ENCODE data around the gene SLX4IP.

SLX4IP gene

DNA sequence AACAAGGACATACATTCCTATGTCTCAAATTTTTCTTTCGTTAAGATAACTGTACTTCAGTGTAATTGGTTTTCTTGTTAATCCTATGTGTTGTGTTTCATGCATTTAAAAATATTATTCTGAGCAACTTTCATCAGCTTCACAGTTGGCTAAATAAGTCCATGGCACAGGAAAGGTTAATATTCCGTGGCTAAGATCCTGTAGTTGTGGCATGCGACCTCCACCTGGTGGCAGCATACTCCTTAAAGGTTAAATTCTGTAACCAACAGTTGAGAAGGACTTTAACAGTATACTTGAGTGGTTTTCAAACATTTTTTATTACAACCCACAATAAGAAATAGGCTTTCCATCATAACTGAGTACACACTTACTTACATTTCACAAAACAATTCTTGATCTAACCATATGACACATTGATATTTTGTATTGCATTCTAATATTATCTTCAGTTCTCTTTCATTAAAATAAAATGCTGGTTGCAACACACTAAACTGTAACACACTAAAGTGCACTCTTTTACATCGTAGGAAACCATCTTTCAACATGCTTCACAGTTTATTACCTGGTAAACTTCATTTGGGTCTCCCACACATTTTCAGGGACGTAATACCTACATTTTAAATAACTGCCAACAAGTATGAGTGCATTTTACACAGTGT, 118.3 kb downstream of the SLX4IP start:
- no peak for DNase-seq

DNA sequence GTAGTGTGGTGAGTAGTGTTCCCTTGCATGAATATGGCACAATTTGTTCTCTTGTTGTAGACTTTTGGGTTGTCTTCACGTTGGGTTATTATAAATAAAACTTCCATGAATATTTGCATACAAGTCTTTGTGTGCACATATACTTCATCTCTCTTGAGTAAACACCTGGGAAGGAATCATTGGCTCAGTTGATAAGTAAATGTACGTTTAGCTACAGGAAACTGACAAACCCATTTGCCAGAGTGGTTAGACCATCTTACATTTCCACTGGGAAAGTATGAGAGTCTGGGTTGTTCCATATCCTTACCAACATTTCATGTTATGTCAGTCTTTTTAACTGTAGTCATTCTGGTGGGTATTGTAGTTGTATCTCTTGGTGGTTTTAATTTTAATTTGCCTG, 119.2 kb downstream of the SLX4IP start:
- DNase-seq = no peak

DNA sequence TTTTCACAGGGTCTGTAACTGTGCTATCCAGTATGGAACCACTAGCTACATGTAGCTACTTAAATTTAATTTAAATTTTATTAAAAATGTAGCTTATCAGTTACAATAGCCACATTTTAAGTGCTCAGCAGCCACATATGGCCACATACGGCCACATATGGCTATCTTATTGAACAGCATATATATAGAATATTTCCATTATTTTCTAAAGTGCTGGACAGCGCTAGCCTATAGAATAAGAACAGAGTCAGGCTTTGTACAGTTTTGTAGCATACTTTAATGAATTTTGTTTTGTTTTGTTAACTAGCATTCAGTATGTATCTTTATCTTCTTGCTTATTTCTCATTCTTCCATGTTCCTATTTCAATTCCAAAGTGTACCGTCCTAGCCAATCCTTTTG, 120.3 kb downstream of the SLX4IP start:
- no peak for DNase-seq

DNA sequence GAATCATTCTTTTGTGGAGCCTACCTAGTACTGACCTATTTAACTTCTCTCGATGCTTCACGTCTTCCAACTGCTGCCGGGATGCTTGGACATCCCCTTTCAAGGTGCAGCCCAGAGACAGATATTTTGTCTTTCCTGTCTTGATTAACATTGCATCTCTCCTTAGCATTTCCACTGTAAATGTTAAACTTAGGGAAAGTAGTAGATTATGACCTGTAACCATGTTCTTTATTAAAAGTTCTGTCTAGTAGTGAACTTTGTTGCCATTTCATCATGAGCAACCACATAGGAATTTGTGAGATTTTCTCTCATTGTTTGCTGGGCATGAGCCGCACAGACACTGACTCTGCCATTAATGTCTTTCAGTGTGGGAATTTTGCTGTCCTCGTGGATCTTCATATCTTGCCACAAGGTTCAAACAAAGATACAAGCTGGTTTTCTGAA, 120.8 kb downstream of the SLX4IP start:
- no peak for DNase-seq

DNA sequence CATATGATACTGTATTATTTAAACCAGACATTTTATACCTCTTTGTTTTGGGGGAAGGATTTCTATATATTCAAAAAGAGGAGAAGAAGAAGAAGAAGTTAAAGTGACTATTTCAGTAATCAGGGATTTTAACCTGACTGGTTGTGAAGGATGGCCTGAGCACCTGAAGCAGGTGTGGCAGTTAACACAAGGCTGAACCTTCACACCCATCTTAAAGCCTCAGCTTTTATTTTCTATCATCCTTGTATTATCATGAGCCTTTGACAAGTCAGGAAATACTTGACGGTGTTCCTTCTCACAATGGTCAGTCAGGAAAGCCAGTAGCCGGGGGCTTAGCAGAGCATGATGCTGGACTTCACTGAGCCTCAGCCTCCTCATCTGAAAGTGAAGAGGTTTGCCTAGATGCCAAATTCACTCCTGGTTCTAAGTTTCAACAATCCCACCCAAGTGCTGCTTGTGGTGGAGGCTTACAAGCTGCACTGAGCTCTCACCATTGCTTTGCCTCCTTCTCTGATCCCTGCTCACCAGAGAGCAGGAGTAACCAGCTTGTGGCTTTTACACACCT, 121.5 kb downstream of the SLX4IP start:
- no peak for DNase-seq

DNA sequence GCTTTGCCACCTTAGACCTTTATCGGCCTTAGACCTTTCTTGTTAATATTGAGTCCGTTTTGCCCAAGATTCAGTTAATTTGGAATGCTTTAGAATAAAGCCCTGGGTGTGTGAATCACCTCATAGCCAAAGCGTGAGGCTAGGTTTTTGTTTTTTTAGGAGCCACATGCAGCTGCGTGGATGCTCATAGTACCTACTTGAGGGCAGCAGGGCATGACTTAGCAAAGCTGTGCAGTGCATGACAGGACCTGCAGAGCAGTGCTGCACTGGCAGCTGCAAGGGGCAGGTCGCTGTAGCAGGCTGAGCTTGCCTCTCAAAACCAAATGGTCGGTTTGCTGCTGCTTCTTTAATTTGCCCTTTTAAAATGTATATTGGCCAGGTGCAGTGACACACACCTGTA, 122.6 kb downstream of the SLX4IP start:
- no peak for DNase-seq

DNA sequence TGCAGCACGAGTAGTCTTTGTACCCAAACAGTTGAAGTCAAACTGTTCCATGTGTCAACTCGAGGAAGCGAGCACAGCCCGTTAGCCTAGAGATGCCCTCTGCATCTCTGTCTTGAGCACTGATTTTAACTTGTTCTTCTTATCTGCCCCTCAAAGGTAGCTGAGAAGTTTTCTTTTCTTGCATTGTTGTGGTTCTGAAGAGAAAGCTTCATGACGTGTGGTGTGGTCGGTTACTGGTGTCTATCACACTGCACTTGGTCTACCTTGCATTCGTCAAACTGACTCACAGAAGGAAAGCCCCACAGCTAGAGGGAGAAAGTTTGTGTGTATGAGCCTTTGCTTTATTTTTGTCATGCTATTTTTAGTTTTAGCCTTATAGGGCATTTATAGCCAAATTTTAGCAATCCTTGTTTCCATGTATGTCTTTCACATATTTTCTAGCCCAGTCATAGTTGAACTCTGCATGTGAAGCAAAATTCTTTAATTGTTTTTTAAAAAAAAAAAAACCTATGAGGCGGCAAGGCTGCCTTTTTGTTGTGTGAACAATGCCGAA, 123.6 kb downstream of the SLX4IP start:
- no peak for DNase-seq

DNA sequence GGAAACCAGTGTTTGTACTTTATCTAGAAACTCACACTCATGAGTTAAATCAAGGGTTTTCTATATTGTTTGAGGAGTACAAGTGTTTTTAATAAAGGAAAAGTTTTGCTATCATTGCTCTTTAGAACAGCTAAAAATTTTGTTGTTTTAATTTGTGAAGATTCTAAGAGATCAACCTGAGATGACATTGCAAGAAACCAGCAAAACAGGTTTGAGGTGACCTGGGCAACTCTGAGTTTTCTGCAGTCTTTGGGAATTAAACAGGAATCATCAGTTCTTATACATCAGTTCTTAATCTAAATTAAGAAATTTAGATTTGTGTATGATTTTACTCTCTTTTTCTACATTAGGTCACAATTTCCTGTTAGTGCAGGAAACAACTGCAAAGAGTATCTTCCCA, 124.2 kb downstream of the SLX4IP start:
- DNase-seq = no peak

DNA sequence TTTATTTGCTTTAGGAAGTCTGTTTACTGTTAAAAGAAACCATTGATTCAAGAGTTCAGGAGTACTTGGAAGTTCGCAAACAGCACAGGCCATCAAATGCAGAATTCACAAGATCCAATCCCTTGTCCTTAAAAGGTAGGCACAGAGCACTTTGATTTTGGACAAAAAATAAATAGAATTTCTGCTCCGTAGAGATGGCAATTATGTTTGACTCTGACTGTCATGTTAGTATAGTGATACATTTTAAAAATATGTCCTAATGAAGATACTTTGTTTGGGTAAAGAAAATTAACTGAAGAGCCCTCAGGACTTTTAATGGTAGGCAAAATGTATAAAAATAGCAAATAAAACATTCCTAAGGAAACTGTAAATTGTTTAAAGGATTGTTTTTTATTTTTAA, 125.6 kb downstream of the SLX4IP start:
- DNase-seq = no peak

DNA sequence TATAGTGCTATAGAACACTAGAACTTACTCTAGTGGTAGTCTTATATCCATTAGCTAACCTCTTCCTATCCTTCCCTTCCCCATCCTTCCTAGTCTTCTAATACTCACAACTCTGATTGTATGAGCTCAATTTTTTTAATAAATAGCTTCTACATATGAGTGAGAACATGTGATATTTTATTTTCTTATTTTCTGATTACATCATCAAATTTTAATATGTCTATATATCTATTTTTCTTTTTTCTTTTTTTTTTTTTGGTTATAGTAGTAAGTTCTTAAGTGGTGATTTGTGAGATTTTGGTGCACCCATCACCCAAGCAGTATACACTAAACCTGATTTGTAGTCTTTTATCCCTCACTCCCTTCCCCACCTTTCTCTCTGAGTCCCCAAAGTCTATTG, 126.2 kb downstream of the SLX4IP start:
- DNase-seq = no peak

DNA sequence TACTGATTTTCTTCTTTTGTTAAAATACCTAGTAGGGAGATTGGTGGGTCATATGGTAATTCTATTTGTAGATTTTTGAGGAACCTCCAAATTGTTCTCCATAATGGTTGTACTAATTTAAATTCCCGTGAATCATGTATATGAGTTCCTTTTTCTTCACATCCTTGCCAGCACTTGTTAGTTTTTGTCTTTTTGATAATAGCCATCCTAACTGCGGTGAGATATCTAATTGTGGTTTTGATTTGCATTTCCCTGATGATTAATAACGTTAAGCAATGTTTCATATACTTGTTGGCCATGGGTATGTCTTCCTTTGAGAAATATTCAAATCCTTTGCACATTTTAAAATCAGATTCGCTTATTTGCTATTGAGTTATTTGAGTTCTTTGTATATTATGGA, 127.8 kb downstream of the SLX4IP start:
- no peak for DNase-seq

DNA sequence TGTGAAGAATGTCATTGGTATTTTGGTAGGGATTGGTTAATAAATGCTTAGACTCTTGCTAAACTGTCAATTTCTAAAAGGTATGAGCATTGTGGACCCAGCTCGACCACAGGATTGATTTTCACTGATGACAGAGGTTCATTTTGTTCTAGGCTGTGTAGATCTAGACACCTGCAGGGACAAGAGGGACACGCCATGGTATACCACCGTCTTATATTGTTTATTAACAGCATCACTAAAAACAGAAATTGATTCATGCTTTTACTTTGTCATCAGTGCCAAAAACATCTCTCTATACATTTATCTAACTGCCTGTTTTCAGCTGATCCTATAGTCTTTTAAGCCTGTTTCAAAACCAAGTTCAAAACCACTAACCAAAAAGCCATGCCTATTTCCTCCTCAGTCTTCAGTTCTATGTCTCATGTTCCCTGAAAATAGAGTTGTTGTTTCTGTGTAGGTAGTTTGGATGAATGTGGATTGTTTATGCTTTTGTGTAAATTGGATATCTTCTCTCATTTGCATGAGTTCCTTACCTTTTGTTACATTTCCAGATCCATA, 128.9 kb downstream of the SLX4IP start:
- no peak for DNase-seq

DNA sequence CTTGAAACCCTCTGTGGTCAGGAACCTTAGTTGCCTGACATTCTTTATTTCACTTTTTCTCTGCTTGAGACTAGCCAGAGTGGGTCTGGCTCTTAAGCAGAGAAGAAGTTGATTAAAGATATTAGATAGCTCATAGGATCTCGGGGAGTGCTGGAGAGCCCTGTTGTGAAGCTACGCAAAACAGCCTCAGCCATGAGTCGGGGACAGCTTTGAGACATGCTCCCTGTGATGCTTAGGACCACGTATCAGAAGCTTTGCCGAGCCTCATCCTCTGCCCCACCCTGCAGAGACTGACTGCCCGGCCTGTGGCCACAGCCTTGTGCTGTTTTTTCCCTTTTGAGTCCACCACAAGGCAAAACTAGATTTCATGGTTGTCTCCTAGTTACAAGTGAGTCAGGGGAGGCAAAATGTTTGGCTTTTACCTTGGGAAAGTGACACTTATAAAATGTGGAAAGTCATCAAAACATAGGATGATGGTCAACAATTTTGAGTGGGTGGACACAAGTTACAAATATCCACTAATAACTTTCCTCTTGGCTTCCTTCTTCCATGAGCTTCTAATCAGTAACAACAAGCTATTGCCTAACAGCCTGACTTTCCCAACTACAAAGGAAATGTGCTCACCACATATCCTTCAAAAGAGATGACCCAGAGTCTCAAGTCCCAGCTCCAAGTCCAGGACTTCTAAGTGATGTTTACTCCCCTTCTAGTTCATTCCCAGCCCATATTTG, 130.3 kb downstream of the SLX4IP start:
- DNase-seq = no peak

DNA sequence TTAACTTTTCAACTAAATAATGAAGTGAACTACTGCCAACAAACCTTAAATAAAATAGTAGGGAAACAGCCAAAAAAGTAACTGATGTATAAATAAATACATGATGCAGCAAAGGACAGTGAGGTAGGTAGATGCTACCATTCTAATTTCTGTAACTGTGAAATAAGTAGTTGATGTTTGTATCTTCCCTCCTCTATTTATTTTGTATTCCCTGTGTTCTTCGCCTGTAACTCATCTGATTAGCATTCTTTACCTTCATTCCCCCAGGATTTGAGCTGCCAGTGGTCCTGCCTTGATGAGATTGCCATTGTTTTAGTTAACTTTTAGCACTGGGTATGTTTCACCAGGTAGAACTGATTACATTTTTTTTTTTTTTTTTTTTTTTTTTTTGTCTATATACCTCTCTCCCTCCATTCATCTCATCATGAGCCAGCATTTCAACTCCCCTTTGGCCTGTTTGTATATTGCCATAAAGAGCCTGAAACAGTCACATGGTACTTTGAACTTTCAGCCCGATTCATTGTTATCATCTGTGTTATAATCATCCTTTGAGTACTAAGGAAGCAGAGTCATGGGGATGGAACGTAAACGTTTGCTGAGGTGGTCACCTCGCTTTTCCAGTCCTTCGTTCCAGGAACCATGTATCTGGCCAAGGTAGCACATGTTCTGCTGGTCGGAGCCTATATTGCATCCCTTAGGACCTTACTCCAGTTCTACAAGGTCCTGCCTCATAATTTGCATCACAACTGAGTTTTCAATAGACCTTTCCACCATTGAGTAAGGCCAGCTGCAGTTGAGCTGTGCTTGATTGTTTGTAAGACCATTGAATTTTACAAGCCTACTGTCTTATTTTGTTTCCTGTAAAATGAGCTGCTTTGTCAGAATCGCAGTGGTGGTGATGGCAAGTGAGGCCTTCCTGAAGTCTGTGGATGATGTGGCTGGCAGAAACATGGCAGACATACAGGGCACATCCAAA, 131.1 kb downstream of the SLX4IP start:
- DNase-seq = no peak

DNA sequence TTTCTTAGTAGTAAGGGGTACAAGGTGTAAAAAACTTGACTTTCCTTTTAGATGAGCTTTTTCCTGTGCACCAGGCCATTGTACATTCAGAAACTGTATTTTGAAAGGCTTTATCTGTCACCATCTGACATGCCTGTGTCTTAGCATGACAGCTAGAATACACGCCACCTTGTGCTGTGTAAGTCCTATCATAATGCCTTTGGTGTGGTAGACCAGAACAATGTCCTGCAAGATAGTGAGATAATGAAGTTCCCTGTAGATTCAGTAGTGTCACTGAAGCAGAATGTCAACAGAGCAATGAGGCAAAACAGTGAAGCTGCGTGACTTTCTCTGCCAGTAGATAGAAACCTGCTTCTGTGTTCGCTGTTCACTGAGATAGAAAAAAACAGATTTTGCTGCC, 132.9 kb downstream of the SLX4IP start:
- DNase-seq = no peak

DNA sequence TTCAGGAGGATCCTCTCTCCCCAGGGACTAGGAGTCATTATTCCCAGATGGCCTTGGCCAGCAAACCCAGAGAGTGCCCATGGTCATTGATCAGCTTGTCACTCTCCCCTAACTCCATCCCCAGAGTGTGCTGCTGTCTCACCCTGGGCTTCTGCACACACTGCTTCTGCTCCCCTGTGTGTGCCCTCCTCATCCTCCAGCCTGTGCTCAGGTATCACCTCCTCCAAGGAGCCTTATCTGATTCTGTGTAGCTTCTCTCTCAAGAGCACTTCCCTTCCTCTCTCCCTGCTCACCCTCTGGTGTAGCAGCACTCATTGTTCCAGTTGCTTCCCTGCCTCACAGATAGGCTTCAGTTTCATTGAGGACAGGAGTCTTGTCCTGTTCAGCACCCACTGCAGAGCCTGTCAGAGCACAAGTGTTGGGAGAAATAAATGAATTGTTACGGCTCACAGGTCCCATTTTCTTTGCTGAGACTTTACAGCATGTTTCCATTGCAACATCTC, 136.3 kb downstream of the SLX4IP start:
- no peak for DNase-seq

DNA sequence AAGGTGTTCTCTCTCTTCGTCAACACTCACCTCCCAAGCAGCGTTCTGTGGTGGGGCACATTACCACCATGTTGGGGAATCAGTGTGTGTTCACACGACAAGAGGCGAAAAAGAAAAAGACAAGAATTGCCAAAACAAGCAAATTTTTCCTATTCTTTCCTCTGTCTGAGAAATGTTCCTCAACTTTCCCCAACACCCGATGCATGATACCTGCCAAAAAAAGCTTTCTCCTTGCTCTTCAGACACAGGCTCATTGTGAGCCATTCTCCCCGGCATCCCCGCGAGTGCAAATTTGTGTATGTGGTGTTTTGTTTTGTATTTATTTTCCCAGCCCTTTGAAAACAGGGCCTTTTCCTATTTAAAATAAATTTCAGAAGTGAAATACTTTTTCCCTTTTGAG, 137.7 kb downstream of the SLX4IP start:
- DNase-seq = no peak

DNA sequence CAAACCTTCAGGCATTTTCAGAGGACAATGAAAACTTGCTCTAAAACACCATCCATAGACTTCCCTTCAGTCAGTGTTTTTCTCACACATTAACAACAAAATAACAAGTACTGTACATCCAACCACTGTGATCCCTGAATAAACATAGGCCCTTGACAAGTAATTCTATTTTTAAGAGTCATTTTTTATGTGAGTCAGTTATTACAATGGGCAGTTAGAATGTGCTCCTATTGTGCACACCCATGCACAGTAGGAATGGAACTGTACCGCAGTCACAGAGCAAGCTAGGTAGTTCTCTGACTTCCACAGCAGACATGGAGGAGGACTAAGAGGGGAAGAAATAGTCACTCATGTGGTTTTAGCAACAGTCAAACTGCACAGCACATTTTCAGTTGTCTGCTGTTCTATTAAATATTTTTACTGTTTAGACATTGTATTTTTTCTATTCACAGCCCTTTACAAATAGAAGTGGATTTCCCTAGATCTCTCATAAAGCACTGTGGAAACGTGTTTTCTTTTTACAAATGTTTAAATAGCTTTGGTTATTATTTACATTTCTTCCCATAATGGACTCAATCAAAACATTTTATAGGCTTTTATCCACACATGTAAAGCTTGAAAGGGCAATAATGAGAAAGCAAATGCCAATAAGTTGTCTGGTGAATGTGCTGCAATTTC, 138.3 kb downstream of the SLX4IP start:
- DNase-seq = no peak

DNA sequence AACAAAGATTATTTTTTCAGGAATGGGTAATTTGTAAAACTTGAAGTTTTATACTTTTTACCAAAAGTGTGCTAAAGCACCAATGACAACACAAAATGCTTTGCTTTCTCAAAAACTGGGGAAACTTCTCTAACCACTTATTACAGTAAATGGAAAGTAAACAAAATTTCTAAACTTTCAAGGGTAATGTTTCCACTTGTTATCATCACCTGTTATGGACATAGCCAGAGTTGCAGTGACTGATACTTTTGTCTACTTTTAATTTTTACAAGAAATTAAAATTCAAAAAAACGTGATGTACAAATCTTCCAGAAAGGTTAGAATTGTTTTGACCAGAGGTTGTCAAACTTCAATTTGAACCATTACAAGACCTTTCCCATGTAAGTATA, 138.8 kb downstream of the SLX4IP start:
- DNase-seq = no peak

DNA sequence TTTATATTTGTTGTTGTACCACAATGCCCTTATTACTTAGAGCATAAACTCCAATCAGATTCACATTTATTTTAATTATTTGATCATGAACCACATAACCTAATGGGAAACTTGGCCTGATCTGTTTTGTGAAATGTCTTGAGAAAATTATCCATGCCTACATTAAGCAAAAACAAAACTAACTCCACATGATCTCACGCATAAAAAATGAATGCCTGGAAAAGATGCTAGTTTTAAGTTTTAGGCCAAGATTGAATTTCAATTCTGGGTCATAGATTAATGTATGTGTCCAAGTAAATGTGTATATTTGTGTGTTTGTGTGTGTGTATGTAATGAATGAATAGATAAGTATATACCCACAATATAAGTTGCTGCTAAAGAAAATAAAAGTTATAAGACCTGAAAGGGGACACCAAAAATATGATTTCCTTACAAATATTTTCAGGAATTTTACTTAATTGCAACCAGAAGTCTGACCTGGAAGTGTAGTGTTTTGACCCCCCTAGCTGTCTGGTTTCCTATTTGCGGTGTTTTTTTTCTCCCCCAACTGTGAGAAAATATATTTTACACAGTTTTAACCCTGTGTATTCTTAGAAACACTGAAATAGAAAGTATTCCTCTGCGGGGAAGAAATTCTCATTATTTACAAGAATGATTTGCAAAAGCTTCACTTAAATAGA, 141.4 kb downstream of the SLX4IP start:
- no peak for DNase-seq

DNA sequence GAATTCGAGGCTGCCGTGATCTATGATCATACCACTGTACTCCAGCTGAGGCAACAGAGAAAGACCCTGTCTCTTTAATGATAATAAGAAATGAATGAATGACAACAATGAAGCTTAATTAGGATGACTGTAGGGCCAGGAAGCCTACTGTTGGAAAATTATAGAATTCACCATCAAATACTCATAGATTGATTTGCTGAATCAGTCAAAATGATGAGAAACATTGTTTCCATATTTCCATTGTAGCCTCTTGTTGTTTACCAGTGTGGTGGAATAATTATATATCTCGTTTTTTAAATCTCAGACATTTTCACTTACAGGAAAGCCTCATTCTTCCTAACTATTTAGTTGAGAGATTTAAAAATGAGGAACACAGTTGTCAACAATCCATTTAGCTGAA, 142.5 kb downstream of the SLX4IP start:
- DNase-seq = no peak

All from CD4-positive, alpha-beta T cell treated with Interleukin-15 for 1 hour (primary cell).